Cortex of kidney (tissue), 1 donor: ENCODE results near the gene SYNPO.

Experiments used
- DNase-seq: peaks from one replicate; lab custom pipeline; 2025; lab: John Stamatoyannopoulos, UW

The SYNPO gene

GRCh38 chr5:150625831-150626746 lies 14.4 kb upstream of the SYNPO start:
- DNase-seq: no peak

- no peak for DNase-seq
Measured at GRCh38 chr5:150626853-150627276, 13.6 kb upstream of the SYNPO start.

GRCh38 chr5:150627731-150628545 lies 12.5 kb upstream of the SYNPO start:
- DNase-seq: no peak

- DNase-seq: no peak
Measured at GRCh38 chr5:150628936-150629485, 11.4 kb upstream of the SYNPO start.

GRCh38 chr5:150630016-150630415 lies 10.4 kb upstream of the SYNPO start:
- DNase-seq: no peak

GRCh38 chr5:150630461-150631325 lies 9.8 kb upstream of the SYNPO start:
- no peak for DNase-seq

- DNase-seq: no peak
Measured at GRCh38 chr5:150631326-150631701, 9.1 kb upstream of the SYNPO start.

- DNase-seq: no peak
Measured at GRCh38 chr5:150632305-150633160, 7.9 kb upstream of the SYNPO start.

- DNase-seq: no peak
Measured at GRCh38 chr5:150633429-150633828, 7.0 kb upstream of the SYNPO start.

GRCh38 chr5:150636391-150637244 lies 3.8 kb upstream of the SYNPO start:
- DNase-seq: no peak

GRCh38 chr5:150637245-150638052 lies 3.0 kb upstream of the SYNPO start:
- DNase-seq: no peak

GRCh38 chr5:150638053-150638444 lies 2.4 kb upstream of the SYNPO start:
- DNase-seq: no peak

- DNase-seq: no peak
Measured at GRCh38 chr5:150638488-150639376, 1.7 kb upstream of the SYNPO start.

- no peak for DNase-seq
Measured at GRCh38 chr5:150639377-150639692, 1.1 kb upstream of the SYNPO start.

GRCh38 chr5:150639751-150640150 lies 709 bp upstream of the SYNPO start:
- no peak for DNase-seq

- no peak for DNase-seq
Measured at GRCh38 chr5:150641006-150641570, 628 bp downstream of the SYNPO start.

- no peak for DNase-seq
Measured at GRCh38 chr5:150641824-150642566, 1.5 kb downstream of the SYNPO start.
